HT-29 (cell line): ENCODE results near the gene ROS1. TPM values are rescaled to one million over a fixed set of nuclear protein-coding genes. Genes with fewer than 3 reads are reported as not detected.
"Not testable (repeated sequence)": the region's sequence is repeated elsewhere in the genome, so short reads cannot be mapped to it uniquely, and the experiment has no call there.

Experiments
- DNase-seq: peaks from one replicate; pipeline ENCODE4 v3.0.0-alpha.2; 2015; ENCODE audit warnings: low spot score
- total RNA-seq: library from RNA; depleted of rRNA; stranded (reverse); fragments of >200 nt; shearing (Covaris generic); gene quantifications from 2 replicates; pipeline ENCODE4 v1.2.3, GENCODE V29; 2014

ROS1 gene
- total RNA-seq, 1 experiment from 2014 or later, result not detected

DNA sequence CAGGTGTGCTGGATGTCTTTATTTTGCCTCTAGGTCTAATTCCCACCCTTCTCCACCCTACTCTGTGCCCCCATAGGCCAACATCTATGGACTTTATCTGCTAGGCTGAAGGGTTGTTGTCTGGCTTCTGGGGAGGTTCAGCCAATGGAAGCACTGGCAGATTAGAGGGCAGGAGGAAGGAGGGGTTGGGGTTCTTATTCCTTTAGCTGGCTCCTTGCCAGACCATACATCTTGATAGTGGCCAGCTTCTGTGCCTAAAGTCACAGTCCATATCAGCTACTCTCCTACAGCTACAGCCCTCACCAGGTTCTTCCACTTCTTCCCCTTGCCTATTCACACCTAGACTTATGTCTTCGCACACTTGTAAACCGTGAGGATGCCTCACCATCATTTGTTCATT lies 41.1 kb downstream of the ROS1 start:
- DNase-seq, result no peak

DNA sequence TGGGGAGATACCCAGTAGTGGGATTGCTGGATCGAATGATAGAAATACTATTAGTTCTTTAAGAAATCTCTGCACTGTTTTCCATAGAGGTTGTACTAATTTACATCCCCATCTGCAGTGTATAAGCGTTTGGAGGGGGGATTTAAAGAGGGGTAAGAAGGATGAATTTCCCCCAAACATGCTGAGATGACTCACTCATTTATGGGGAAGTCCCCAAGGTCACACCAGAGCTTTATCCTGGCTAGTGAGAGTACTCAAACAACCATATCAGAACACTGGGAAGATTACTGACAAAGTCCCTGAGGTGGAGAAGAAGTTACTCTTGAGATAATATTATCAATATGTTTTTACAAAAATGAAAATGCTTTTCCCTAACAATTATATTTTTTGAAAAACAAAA lies 44.0 kb downstream of the ROS1 start:
- no peak for DNase-seq

DNA sequence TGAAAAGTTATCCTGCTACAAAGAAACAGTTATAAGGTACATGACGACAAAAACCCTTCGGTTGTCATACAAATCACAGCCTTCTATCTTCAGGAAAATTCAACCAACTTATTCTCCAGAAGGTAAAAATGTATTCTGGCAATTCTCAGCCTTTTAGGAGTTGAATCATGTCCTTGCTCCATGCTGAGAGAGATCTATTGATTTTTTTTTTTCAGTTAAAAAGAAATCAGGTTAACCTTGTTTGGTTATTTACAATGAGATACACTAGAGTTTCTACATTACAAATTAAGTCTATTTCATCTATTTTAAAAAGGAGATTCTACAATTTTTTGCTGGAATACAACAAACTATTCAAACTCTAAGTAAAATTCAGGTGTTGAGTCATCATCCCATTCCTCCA lies 45.4 kb downstream of the ROS1 start:
- DNase-seq, result no peak

DNA sequence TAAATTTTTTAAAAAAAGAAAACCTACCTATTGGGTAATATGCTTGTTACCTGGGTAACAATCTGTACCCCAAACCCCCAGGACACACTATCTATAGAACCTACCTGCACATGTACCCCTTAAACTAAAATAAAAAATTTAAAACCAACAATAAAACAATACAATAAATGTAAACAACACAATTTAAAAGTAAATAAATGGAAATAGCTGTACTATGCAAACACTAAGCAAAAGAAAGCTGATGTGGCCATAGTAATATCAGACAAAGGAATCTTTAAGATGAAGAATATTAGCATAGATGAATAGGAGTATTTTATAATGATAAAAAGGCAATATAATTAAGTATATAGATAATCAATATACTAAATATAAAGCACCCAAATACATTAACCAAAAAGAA lies 50.3 kb downstream of the ROS1 start:
- no peak for DNase-seq

DNA sequence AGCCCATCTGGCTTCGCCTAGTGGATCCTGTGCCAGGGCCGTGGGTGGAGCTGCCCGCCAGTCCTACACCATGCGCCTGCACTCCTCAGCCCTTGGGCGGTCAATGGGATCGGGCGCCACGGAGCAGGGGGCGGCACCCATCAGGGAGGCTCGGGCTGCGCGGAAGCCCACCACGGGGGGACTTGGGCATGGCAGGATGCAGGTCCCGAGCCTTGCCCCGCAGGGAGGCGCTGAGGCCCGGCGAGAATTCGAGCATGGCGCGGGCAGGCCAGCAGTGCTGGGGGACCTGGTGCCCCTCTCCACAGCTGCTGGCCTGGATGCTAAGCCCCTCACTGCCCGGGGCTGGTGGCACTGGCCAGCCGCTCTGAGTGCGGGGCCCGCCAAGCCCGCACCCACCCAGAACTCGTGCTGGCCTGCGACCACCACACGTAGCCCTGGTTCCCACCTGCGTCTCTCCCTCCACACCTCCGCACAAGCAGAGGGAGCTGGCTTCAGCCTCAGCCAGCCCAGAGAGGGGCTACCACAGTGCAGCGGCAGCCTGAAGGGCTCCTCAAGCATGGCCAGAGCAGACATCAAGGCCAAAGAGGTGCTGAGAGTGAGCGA lies 52.4 kb downstream of the ROS1 start:
- no peak for DNase-seq

DNA sequence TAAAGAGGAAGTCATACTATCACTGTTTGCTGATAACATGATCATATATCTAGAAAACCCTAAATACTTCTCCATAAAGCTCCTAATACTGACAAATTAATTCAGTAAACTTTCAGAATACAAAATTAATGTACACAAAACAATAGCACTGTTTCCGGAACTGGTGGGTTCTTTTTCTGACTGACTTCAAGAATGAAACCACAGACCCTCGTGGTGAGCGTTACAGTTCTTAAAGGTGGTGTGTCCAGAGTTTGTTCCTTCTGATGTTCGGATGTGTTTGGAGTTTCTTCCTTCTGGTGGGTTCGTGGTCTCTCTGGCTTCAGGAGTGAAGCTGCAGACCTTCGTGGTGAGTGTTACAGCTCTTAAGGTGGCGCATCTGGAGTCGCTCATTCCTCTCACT lies 53.5 kb downstream of the ROS1 start:
- DNase-seq, result not testable (repeated sequence)

DNA sequence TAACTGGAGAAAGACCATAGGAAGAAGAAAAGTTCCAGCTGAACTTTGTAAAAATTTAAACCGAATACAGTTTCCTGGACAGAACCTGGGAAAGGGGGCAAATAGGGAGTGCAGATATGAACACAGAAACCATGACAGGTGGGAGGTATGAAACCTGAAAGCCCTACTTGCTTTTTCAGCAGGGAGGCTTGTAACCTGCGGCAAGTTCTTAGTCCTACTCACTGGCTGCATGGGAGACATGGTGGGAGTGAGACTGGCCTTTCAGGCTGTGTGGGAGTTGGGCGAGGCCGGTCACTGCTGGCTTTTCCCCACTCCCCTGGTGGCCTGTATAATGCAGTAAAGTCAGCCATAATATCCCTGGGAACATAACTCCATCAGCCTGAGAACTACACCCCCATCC lies 54.2 kb downstream of the ROS1 start:
- no peak for DNase-seq

DNA sequence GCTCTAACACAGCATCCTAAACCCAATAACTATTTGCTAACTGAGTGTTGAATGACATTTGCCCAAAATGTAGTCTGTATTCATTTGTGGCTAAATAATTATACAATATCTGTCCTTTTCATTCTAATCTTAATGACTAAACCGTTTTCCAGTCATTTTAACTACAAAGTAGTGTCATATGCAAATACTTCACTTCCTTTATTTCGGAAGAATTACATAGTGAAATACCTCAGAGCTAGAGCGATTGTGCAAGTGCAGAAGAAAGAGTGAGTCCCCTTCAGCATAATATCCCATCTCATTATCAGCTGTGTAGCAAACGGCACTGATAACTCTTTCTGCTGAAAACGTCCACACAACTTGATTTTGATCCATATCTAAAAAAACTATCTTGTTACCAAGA lies 66.2 kb downstream of the ROS1 start:
- DNase-seq, result no peak

DNA sequence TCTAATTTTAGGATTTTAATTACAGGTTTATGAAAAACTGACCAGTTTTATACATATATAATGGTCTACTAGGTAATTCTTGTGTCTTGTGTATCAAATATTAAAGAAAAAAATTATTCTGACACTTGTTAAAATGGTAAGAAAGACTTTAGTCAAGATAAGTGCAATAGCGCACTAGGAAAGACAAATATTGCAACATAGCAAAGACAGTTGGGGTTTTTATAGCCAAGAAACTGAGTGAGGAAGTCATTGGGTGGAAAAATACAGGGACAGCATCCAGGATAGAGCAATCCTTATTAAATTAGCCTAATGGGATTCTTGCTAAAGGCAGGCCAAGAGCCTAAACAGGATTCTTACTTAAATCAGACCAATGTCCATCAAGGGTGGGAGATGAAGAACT lies 71.1 kb downstream of the ROS1 start:
- DNase-seq, result no peak

DNA sequence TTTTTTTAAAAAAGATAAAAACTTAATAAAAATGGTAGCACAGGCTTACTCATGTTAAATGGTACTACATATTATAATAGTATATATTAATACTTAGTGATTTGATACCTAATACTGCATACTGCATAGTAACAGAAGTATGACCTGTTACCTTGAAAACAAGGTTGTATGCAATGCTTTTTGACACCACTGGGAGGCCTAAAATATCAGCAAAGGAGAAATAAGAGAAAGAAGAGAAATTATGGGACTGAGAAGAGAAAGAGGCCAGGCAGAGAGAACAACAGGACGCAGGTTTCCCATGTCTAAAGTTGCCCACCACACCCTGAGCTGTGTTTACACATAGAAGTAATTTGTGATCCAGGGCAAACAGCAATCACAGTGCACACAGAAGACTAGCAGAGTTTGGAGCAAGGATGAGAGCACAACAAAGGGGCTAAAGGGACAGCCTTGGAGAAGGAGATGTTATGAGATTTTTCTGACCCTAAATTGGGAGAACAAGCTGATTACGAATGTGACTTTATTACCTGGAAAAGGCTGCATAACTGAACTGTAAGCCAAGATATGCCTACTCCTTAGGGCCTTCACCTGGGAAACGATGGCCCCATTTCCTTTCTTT lies 73.2 kb downstream of the ROS1 start:
- peak; percentile 25 for DNase-seq

DNA sequence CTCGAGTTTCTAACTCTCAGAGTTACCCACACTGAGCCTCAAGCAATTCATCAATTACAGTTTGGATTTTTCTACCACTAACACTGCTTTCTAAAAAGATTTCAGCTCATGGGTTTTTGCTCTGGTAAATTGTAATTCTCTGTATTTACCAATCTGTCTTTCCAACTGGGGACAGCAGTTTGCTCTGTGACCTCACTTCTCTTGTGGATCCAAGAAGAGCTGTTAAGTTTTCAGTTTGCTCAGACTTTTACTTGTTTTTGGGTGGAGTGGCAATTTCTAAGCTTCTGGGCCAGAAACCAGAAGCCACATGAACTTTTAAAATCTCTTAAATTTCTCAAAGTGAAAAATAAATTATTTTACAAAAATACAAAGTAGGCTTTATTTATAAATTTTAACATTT lies 74.2 kb downstream of the ROS1 start:
- no peak for DNase-seq

DNA sequence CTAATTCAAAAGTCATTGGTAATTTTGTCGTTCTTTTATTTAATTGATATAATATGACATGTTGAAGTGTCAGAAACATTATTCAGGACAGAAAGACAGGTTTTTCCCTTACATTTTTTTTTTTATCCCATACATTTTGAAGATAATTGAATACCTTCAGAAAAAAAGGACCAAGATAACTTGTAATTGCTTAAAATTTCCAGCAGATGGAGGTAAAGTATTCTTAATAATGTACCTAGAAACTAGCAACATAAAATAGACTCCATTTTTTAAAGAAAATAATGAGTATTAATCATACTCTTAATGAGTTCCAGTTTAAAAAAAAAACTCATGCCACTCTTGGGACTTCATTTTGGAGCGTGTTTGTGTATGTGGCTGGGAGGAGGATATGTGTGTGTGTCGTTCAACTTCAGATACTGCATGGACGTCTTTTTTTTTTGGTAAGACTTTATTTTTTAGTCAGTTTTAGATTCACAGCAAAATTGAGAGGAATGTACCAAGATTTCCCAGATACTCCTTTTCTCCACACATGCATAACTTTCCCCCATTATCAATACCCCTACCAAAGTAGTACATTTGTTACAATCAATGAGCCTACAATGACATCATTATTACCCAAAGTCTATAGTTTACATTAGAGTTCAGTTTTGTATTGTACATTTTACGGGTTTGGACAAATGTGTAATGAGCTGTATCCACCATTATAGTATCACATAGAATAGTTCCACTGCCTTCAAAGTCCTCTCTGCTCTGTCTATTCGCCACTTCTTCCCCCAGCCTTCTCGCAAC lies 79.4 kb downstream of the ROS1 start:
- DNase-seq, result peak; percentile 33

DNA sequence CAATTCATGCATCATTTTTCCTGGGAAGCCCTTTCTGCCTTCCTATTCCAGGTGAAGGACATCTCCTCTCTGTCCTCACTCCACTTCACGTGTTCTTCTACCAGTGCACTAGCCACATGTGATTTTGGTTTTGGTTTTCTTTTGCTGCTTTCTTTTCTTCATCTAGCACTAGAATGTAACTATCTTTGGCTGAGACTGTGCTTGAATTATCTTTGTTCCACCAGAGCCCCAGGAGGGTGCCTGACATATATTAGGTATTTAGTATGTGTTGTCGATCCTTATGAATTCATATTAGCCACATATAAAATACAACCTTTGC lies 80.5 kb downstream of the ROS1 start:
- DNase-seq, result no peak

DNA sequence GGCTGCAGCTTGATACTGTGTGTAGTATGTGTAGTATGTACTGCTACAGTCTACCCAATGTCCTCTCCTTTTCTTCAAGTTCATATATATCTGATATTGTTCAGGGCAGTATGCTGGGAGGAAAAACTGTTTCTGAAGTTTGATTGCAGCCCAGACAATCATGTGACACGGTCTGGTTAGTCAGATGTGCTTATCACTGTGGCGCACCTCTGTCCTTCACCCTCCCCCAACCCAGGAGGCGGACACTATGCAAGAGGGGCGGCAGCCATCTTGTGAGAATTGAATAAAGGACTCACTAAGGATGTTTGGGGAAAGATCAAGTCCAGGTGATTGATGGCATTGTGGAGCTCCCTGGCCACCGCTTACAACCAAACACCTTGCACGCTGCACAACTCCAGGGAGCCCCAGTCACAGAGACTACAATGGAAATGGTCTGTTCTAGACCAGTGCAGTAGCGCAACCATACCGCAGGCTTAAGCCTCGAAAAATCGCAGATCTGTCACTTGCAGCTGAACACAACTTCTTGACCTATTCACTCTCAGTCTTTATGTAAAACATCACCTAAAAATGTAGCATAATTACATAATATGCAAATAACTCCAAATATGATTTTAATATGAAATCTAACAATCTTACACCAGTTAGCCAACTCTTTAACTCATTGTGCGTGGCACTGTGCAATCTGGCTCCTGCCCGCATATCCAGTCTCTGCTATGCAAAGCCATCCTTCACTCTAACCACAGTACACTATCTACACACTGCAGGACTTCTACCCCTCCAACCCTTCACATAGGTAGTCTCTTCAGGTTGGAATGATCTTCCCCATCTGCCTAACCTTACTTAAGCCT lies 81.1 kb downstream of the ROS1 start:
- no peak for DNase-seq

DNA sequence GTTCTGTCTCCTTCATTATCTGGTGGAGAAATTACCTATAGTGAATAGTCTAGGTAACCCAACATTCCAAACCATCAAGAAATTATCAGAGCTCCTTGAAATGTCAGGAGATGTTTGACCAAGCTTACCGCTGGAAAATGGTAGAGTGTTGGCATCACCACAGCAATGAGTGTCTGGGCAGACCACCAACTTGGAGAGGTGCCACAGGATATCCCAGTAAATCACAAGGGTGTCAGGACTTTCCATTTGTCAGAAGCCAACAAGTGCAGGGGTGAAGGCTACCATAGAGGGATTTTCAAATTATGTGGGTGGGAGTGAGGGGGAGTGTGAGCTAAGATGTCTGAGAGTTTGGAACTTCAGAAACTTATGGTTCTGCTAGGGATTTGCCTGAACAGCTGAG lies 87.2 kb downstream of the ROS1 start:
- no peak for DNase-seq

DNA sequence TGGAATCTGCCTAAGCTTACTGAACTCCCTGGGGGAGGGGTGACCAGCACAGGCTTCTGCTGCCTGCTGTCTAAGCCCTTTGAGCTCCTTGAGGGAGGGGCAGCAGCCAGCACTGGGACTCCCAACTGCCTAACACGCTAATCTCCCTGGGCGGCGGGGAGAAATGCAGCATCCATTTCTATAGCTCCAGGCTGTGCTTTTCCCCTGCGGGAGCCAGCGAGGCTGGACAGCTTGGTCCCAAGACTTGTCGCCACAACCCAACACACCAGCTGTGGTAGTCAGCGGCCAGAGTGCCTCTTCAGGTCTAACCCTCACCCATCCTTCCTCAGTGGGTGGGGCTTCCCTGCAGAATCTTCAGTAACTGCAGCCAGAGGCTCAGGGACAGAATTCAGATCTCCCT lies 95.8 kb downstream of the ROS1 start:
- no peak for DNase-seq

DNA sequence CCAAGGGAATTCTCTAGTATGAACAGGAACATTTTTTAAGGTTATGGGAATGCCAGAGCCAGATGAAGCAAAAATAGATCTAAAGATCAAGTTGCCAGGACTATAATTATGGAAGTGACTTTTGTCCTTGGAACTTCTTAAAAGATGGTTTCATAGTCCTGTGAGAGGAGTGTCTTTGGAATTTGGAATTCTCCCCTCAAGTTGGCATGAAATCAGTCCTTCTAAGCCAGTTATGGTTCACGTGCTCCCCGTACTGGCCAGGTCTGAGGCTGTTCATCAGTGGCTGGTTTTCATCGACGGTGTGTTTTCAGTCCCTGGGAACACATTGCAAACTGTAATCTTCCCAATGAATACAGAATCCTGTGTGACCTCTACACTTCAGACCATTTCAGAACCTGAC lies 97.2 kb downstream of the ROS1 start:
- DNase-seq, result no peak

DNA sequence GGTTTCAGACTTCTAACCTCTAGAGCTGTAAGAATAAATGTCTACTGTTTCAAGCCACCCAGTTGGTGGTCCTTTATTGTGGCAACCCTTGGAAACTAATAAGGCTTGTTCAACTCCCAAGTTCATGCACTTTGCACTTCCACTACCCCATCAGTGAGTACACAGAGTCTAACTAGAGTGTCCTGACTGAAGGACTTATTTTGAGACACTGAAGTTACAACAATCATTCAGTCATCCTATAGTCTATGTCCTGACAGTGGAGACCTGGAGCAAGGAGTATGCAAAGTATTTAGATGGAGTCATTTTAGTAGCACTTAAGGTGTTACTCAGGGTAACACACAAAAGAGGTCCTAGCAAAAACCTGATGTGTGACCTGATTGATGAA lies 97.7 kb downstream of the ROS1 start:
- DNase-seq, result no peak

DNA sequence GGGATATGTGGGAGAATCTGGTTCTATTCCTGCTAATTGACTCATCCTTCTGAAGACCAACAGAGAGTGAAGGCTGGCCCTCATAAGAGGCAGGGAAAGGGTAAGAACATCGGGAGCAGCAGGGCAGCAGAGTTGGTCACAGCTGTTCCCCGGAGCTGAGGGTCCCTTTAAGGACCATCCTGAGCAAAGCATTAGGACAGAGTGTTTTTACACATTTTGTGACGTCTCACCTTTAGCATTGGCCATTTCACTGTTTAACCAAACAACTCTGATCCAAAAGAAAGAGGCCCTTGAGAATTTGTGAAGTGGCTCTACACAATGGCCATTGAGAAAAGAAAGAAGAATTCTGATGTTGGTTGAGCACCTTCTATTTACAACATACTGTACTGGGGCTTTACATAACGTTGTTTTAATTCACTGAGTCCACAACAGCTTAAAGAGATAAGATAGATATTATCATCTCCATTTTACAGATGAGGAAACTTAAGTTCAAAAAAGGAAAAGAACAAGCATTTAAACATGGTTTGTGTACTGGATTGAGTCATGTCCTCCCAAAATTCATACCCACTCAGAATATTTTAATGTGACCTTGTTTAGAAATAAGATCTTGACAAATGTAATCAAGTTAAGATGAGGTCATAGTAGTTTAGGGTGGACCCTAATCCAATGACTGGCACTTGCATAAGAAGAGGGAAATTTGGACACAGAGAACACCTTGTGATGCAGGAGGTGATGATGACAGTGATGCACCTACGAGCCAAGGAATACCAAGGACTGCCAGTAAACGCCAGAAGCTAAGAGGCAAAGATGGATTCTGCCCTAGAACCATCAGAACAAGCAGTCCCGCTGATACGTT lies 98.4 kb downstream of the ROS1 start:
- DNase-seq, result no peak

DNA sequence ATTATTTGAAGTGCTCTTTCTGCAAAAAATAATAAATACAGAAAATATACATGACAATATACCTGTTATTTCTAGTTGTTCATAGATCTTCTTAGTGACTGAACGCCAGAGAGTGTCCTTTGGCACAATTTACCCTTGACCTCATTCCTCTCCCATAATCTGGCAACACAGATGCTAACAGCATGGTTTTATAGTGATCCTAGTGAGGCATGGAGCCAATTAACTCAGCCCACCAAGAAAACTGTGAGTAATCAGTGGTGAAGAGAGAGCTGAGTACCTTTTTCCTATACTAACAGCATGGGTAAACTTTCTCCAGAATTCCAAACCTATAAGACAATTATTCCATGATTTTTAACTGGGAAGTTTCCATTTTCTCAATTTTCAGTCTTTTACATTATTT lies 99.3 kb downstream of the ROS1 start:
- DNase-seq, result no peak

DNA sequence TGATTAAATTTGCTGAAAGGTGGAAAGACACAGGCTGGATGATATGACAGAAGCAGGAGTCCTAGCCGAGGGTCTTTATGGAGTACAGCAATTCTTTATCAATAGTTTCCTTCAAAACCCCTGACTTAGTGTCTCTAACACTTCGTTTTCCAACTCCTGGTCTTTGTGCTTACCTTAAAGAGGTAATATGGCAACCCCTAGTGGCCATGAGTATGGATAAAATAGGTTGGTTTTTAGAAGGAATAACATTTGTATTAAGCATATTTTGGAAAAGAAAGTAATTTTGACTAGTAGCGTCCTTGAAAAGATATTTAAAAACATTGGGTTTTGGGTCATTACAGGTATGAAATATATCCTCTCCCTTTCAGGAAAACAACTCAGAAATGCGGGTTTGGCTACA lies 108.5 kb downstream of the ROS1 start:
- DNase-seq, result peak; percentile 31

DNA sequence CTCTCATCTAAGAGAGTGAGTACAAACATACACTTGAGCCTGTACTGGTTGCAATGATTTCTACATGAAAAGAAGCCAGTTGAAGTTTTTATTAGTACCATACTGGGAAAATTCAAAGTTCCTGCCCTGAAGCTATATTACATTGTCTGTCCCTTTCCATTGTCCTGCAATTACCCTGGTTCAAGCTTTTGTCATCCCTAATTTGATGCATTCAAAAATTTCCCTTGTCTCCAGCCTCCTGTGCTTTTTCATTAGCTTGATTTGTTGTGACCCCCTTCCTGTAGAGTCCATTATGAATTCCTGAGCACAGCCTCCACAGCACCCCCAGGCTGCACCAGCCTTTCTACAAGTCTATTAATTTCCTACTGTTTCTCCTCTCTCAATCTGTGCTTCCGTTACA lies 114.0 kb downstream of the ROS1 start:
- no peak for DNase-seq
